WTC11 (cell line): ENCODE measurements around the gene RBMS1.

Experiments used
- FOXJ3 ChIP-seq: sonication (generic); formaldehyde crosslinking; IDR thresholded peaks from 2 replicates; pipeline ENCODE4 v1.9.0; 2021; ENCODE audit warnings: missing genetic modification reagents, mild to moderate bottlenecking, borderline replicate concordance
- MXD4 ChIP-seq: fragments of 250-450 bp; sonication (Bioruptor Pico); IDR thresholded peaks from 2 replicates; pipeline ENCODE4 v1.8.0; 2021; ENCODE audit warnings: mild to moderate bottlenecking, moderate library complexity, borderline replicate concordance
- MYBL2 ChIP-seq: sonication (generic); formaldehyde crosslinking; IDR thresholded peaks from 2 replicates; pipeline ENCODE4 v1.8.1; 2023; ENCODE audit warnings: mild to moderate bottlenecking, moderate library complexity, missing genetic modification reagents
- RELA ChIP-seq: sonication (generic); formaldehyde crosslinking; IDR thresholded peaks from 2 replicates; pipeline ENCODE4 v1.8.1; 2022; ENCODE audit warnings: missing genetic modification reagents, mild to moderate bottlenecking, borderline replicate concordance
- SP1 ChIP-seq: sonication (generic); formaldehyde crosslinking; conservative IDR thresholded peaks from 2 replicates; pipeline ENCODE4 v1.8.1; 2022; ENCODE audit warnings: missing genetic modification reagents
- ZBTB21 ChIP-seq: sonication (generic); formaldehyde crosslinking; IDR thresholded peaks from 2 replicates; pipeline ENCODE4 v1.8.1; 2023; ENCODE audit warnings: mild to moderate bottlenecking, missing genetic modification reagents, borderline replicate concordance
- ZNF138 ChIP-seq: sonication (generic); formaldehyde crosslinking; conservative IDR thresholded peaks from 2 replicates; pipeline ENCODE4 v1.8.1; 2022; ENCODE audit warnings: mild to moderate bottlenecking, moderate library complexity, missing genetic modification reagents
- TF ChIP-seq, protein P1 (sequence below): fragments of 200-600 bp; IDR thresholded peaks from 2 replicates; pipeline ENCODE4 v1.8.0; 2022; ENCODE audit warnings: antibody characterized with exemption
- TF ChIP-seq, protein P2 (sequence below): sonication (generic); formaldehyde crosslinking; IDR thresholded peaks from 2 replicates; pipeline ENCODE4 v1.8.0; 2022; ENCODE audit warnings: mild to moderate bottlenecking, missing genetic modification reagents
- TF ChIP-seq, protein P3 (sequence below): sonication (generic); formaldehyde crosslinking; IDR thresholded peaks from 2 replicates; pipeline ENCODE4 v1.8.1; 2022; ENCODE audit warnings: low read depth, mild to moderate bottlenecking, moderate library complexity, missing genetic modification reagents, borderline replicate concordance

DNA sequence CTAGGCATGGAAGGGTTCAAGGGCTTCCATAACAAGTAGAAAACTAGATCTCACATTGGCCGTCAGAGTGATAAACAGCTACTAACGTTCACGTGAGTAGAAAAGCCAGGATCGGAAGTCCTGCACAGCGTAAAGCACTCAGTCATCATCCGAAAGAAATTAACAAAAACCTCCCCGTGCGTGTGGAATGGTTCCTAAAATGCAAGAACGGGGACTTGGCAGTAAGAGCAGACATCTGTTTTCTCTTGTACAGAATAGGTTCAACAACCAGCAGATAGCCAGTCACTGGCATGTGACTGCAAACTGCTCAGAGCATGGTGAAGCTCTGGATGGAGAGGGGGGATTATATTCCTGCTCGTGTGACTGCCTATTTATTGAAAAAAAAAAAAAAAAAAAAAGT is 186.6 kb downstream of the RBMS1 start:
- TF ChIP-seq, protein P1, sequence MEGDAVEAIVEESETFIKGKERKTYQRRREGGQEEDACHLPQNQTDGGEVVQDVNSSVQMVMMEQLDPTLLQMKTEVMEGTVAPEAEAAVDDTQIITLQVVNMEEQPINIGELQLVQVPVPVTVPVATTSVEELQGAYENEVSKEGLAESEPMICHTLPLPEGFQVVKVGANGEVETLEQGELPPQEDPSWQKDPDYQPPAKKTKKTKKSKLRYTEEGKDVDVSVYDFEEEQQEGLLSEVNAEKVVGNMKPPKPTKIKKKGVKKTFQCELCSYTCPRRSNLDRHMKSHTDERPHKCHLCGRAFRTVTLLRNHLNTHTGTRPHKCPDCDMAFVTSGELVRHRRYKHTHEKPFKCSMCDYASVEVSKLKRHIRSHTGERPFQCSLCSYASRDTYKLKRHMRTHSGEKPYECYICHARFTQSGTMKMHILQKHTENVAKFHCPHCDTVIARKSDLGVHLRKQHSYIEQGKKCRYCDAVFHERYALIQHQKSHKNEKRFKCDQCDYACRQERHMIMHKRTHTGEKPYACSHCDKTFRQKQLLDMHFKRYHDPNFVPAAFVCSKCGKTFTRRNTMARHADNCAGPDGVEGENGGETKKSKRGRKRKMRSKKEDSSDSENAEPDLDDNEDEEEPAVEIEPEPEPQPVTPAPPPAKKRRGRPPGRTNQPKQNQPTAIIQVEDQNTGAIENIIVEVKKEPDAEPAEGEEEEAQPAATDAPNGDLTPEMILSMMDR = no peak
- TF ChIP-seq MYBL2 (CRISPR knock-in tag) (no peak), ZBTB21 (no peak), FOXJ3 (CRISPR knock-in tag) (no peak), SP1 (CRISPR knock-in tag) (no peak), MXD4 (CRISPR knock-in tag) (no peak), ZNF138 (CRISPR knock-in tag) (no peak), RELA (CRISPR knock-in tag) (no peak)
- TF ChIP-seq, protein P2, sequence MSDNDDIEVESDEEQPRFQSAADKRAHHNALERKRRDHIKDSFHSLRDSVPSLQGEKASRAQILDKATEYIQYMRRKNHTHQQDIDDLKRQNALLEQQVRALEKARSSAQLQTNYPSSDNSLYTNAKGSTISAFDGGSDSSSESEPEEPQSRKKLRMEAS = no peak
- TF ChIP-seq, protein P3, sequence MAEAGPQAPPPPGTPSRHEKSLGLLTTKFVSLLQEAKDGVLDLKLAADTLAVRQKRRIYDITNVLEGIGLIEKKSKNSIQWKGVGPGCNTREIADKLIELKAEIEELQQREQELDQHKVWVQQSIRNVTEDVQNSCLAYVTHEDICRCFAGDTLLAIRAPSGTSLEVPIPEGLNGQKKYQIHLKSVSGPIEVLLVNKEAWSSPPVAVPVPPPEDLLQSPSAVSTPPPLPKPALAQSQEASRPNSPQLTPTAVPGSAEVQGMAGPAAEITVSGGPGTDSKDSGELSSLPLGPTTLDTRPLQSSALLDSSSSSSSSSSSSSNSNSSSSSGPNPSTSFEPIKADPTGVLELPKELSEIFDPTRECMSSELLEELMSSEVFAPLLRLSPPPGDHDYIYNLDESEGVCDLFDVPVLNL (CRISPR knock-in tag) = no peak
